Measurements from ENCODE around the gene CNDP2. TPM values are rescaled to one million over a fixed set of nuclear protein-coding genes. Genes with fewer than 3 reads are reported as not detected.

CNDP2 gene
- total and polyA plus RNA-seq, 2 donors from 2014 or later = 499 to 740 TPM

DNA sequence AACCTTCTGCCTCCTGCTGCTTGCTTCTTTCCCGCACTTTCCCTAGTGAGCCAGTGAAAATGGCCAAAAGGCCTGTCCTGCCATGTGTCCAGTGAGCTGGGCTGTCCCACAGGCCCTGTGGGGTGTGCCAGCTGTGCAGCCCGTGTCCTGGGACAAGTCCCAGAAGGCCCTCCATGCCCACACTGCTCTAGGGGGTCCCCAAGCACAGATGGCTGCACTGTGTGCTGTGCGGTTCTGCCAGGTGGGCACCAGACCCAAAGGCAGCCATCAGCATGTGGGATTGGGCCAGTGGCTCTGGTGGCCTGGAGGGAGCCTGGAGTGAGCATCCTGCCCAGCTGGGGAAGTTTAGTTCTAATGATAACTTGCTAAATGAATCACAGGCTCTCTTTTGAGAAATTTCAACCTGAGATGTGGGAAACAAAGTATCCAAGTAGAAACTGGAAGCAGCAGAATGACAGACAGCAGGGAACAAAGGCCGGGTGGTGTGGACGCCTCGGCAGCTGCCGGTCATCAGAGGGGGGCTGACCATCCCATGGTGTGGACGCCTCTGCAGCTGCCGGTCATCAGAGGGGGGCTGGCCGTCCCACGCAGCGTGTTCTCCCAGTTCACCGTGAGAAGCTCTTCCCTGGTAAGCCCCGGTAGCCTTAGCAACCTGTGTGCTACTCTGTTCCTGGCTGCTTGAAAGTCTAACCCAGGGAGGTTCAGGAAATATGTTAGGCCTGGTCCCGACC is 9.9 kb upstream of the CNDP2 start:
- TF ChIP-seq CTCF (IDR thresholded peaks at IDR 0.05; ENCODE audit: borderline replicate concordance, extremely low read depth, insufficient read depth) = no peak
- Histone ChIP-seq H3K4me3 (ENCODE audit: low read length in 3 of 3) (no peak overlapping the region), H3K27ac (ENCODE audit: low read depth in 2 of 2, low read length in 2 of 2) (no peak overlapping the region), H3K9me3 (ENCODE audit: control insufficient read depth in 2 of 3, insufficient read depth in 1 of 3, low read length in 3 of 3) (no peaks in the 10 kb centered on the region), H3K36me3 (ENCODE audit: control insufficient read depth in 2 of 3, insufficient read depth in 3 of 3, low read length in 3 of 3) (no peaks in the 10 kb centered on the region), H3K9ac (ENCODE audit: low read length in 3 of 3) (no peak overlapping the region), H3K27me3 (ENCODE audit: control insufficient read depth, insufficient read depth, low read length) (no peaks in the 10 kb centered on the region), H3K4me1 (ENCODE audit: control insufficient read depth in 2 of 3, insufficient read depth in 2 of 3, low read depth in 1 of 3, low read length in 3 of 3) (peaks cover 0 to 4% (median 0%) of the 10 kb centered on the region in 3 donors)
- FAIRE-seq = no peak
- DNase-seq = peak in 1 of 5 donors; percentile 35
- intact Hi-C loops (cut with DNase I) = no loop called here

- FAIRE-seq = no peak
- Histone ChIP-seq H3K4me1 (ENCODE audit: control insufficient read depth in 2 of 3, insufficient read depth in 2 of 3, low read depth in 1 of 3, low read length in 3 of 3) (peaks cover 0 to 4% (median 0%) of the 10 kb centered on the region in 3 donors), H3K9me3 (ENCODE audit: control insufficient read depth in 2 of 3, insufficient read depth in 1 of 3, low read length in 3 of 3) (no peaks in the 10 kb centered on the region), H3K27me3 (ENCODE audit: control insufficient read depth, insufficient read depth, low read length) (no peaks in the 10 kb centered on the region), H3K36me3 (ENCODE audit: control insufficient read depth in 2 of 3, insufficient read depth in 3 of 3, low read length in 3 of 3) (no peaks in the 10 kb centered on the region), H3K27ac (ENCODE audit: low read depth in 2 of 2, low read length in 2 of 2) (no peak overlapping the region), H3K4me3 (ENCODE audit: low read length in 3 of 3) (no peak overlapping the region), H3K9ac (ENCODE audit: low read length in 3 of 3) (no peak overlapping the region)
- no peak for TF ChIP-seq CTCF (IDR thresholded peaks at IDR 0.05; ENCODE audit: borderline replicate concordance, extremely low read depth, insufficient read depth)
- intact Hi-C loops (cut with DNase I) = no loop called here
- DNase-seq = no peak
Observed at GRCh38 chr18:74488354-74488753, 7.8 kb upstream of the CNDP2 start.

DNA sequence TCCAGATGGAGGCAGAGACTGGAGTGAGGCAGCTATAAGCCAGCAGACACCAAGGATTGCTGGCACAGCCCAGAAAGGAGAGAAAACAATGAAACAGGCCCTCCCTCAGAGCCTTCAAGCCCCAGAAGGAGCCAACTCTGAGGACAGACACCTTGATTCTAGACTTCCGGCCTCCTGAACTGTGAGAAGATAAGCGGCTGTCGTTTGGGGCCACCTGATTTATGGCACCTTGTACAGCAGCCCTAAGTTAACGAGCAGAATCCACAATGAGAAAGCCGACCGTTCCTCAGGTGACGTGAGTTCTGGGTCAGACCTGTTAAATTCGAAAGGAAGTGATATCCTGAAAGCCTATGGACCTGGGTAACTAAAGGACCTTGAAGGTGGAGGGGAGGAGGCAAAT is 7.3 kb upstream of the CNDP2 start:
- Histone ChIP-seq H3K9ac (ENCODE audit: low read length in 3 of 3) (no peak overlapping the region), H3K9me3 (ENCODE audit: control insufficient read depth in 2 of 3, insufficient read depth in 1 of 3, low read length in 3 of 3) (no peaks in the 10 kb centered on the region), H3K27me3 (ENCODE audit: control insufficient read depth, insufficient read depth, low read length) (no peaks in the 10 kb centered on the region), H3K27ac (ENCODE audit: low read depth in 2 of 2, low read length in 2 of 2) (no peak overlapping the region), H3K4me3 (ENCODE audit: low read length in 3 of 3) (no peak overlapping the region), H3K4me1 (ENCODE audit: control insufficient read depth in 2 of 3, insufficient read depth in 2 of 3, low read depth in 1 of 3, low read length in 3 of 3) (peaks cover 0 to 4% (median 0%) of the 10 kb centered on the region in 3 donors), H3K36me3 (ENCODE audit: control insufficient read depth in 2 of 3, insufficient read depth in 3 of 3, low read length in 3 of 3) (no peaks in the 10 kb centered on the region)
- no peak for TF ChIP-seq CTCF (IDR thresholded peaks at IDR 0.05; ENCODE audit: borderline replicate concordance, extremely low read depth, insufficient read depth)
- DNase-seq = no peak
- no peak for FAIRE-seq
- intact Hi-C loops (cut with DNase I) = no loop called here

All from kidney (tissue), 14 donors.